ENCODE data around the gene TBC1D2. TPM values are rescaled to one million over a fixed set of nuclear protein-coding genes. Genes with fewer than 3 reads are reported as not detected.

TBC1D2 gene
- total and polyA plus RNA-seq, 2 of the 13 experiments (the other 11 are each of a cell fraction or from before 2014, with no cell fraction given), result 2.0 to 2.8 TPM

GRCh38 chr9:98168941-98169488 lies 86.4 kb downstream of the TBC1D2 start (continued):
- TF ChIP-seq SRSF1 (optimal IDR thresholded peaks at IDR 0.05; ENCODE audit: low read depth, low read length), result no peak
- TF ChIP-seq, protein P1, sequence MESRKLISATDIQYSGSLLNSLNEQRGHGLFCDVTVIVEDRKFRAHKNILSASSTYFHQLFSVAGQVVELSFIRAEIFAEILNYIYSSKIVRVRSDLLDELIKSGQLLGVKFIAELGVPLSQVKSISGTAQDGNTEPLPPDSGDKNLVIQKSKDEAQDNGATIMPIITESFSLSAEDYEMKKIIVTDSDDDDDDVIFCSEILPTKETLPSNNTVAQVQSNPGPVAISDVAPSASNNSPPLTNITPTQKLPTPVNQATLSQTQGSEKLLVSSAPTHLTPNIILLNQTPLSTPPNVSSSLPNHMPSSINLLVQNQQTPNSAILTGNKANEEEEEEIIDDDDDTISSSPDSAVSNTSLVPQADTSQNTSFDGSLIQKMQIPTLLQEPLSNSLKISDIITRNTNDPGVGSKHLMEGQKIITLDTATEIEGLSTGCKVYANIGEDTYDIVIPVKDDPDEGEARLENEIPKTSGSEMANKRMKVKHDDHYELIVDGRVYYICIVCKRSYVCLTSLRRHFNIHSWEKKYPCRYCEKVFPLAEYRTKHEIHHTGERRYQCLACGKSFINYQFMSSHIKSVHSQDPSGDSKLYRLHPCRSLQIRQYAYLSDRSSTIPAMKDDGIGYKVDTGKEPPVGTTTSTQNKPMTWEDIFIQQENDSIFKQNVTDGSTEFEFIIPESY (CRISPR knock-in tag; IDR thresholded peaks at IDR 0.05), result no peak
- no peak for TF ChIP-seq ZNF296 (CRISPR knock-in tag; conservative IDR thresholded peaks at IDR 0.05)
- TF ChIP-seq ZHX2 (IDR thresholded peaks at IDR 0.05; ENCODE audit: low read depth), result no peak
- TF ChIP-seq ZHX2 (CRISPR knock-in tag; IDR thresholded peaks at IDR 0.05; ENCODE audit: borderline replicate concordance), result no peak
- no peak for TF ChIP-seq CSRNP1 (CRISPR knock-in tag; IDR thresholded peaks at IDR 0.05)
- TF ChIP-seq, protein P2, sequence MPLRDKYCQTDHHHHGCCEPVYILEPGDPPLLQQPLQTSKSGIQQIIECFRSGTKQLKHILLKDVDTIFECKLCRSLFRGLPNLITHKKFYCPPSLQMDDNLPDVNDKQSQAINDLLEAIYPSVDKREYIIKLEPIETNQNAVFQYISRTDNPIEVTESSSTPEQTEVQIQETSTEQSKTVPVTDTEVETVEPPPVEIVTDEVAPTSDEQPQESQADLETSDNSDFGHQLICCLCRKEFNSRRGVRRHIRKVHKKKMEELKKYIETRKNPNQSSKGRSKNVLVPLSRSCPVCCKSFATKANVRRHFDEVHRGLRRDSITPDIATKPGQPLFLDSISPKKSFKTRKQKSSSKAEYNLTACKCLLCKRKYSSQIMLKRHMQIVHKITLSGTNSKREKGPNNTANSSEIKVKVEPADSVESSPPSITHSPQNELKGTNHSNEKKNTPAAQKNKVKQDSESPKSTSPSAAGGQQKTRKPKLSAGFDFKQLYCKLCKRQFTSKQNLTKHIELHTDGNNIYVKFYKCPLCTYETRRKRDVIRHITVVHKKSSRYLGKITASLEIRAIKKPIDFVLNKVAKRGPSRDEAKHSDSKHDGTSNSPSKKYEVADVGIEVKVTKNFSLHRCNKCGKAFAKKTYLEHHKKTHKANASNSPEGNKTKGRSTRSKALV (CRISPR knock-in tag; IDR thresholded peaks at IDR 0.05), result no peak
- no peak for TF ChIP-seq ZBTB21 (CRISPR knock-in tag; IDR thresholded peaks at IDR 0.05)
- TF ChIP-seq ZNF569 (CRISPR knock-in tag; IDR thresholded peaks at IDR 0.05; ENCODE audit: borderline replicate concordance), result no peak
- TF ChIP-seq ZFP62 (CRISPR knock-in tag; IDR thresholded peaks at IDR 0.05), result no peak
- TF ChIP-seq AGO2 (optimal IDR thresholded peaks at IDR 0.05; ENCODE audit: low read depth, low read length), result no peak
- no peak for TF ChIP-seq MTA1 (CRISPR knock-in tag; IDR thresholded peaks at IDR 0.05; ENCODE audit: borderline replicate concordance)
- TF ChIP-seq RARG (CRISPR knock-in tag; IDR thresholded peaks at IDR 0.05; ENCODE audit: low read depth), result no peak
- TF ChIP-seq ZBTB26 (CRISPR knock-in tag; IDR thresholded peaks at IDR 0.05; ENCODE audit: borderline replicate concordance), result no peak
- TF ChIP-seq ZNF260 (CRISPR knock-in tag; IDR thresholded peaks at IDR 0.05; ENCODE audit: borderline replicate concordance, low read depth), result no peak
- TF ChIP-seq KDM4B (CRISPR knock-in tag; IDR thresholded peaks at IDR 0.05), result no peak
- TF ChIP-seq ZNF567 (CRISPR knock-in tag; IDR thresholded peaks at IDR 0.05; ENCODE audit: borderline replicate concordance), result no peak

All from HepG2 (cell line).